ENCODE data around the gene KCNK3. TPM values are rescaled to one million over a fixed set of nuclear protein-coding genes. Genes with fewer than 3 reads are reported as not detected.

Gene KCNK3
- total RNA-seq, 2 donors from 2014 or later: 11.1 to 14.5 TPM

- DNase-seq (ENCODE audit: low spot score): no peak
- Histone ChIP-seq H3K9me3 (no peaks in the 10 kb centered on the region), H3K27me3 (replicated peaks; ENCODE audit: insufficient read depth) (no peaks in the 10 kb centered on the region), H3K4me3 (no peak overlapping the region), H3K4me1 (replicated peaks) (peaks cover 9% of the 10 kb centered on the region), H3K27ac (no peak overlapping the region), H3K36me3 (no peaks in the 10 kb centered on the region)
- 91% methylated on average over 10 of the region's 10 CpGs for WGBS
- intact Hi-C loops (cut with DNase I): no loop called here
- TF ChIP-seq CTCF (IDR thresholded peaks at IDR 0.05) (no peak), POLR2AphosphoS5 (IDR thresholded peaks at IDR 0.05) (no peak), POLR2A (IDR thresholded peaks at IDR 0.05) (no peak)
Measured at GRCh38 chr2:26763019-26763418, 70.5 kb downstream of the KCNK3 start.

GRCh38 chr2:26764078-26764887 lies 71.8 kb downstream of the KCNK3 start, which contains the start of gene SLC35F6:
Gene SLC35F6 (plus strand): TSS chr2:26764284. CDS start chr2:26764350, 66 bp downstream.
- intact Hi-C loops (cut with DNase I): no loop called here
- DNase-seq (ENCODE audit: low spot score): peak; percentile 73
- no peaks in the 10 kb centered on the region for H3K36me3 ChIP-seq
- peak in 1 of 4 experiments; percentile 24 for TF ChIP-seq CTCF (IDR thresholded peaks at IDR 0.05)
- peak; percentile 90 for TF ChIP-seq POLR2A (IDR thresholded peaks at IDR 0.05)
- TF ChIP-seq POLR2AphosphoS5 (IDR thresholded peaks at IDR 0.05): peak; percentile 75
- peak within 1 kb of the TSS; percentile 81 to 87 for H3K27ac ChIP-seq
- H3K9me3 ChIP-seq: no peaks in the 10 kb centered on the region
- 1% methylated on average over 68 of the region's 68 CpGs for WGBS
- H3K4me1 ChIP-seq (replicated peaks): peaks cover 15% of the 10 kb centered on the region
- no peaks in the 10 kb centered on the region for H3K27me3 ChIP-seq (replicated peaks; ENCODE audit: insufficient read depth)
- H3K4me3 ChIP-seq: peak within 1 kb of the TSS; percentile 65 to 92

- DNase-seq (ENCODE audit: low spot score): no peak
- Histone ChIP-seq H3K27ac (peak overlapping the region; percentile 81 to 87), H3K36me3 (no peaks in the 10 kb centered on the region), H3K4me1 (replicated peaks) (peaks cover 20% of the 10 kb centered on the region), H3K4me3 (peak overlapping the region; percentile 65 to 92), H3K9me3 (no peaks in the 10 kb centered on the region), H3K27me3 (replicated peaks; ENCODE audit: insufficient read depth) (no peaks in the 10 kb centered on the region)
- WGBS: 21% methylated on average over 3 of the region's 3 CpGs
- intact Hi-C loops (cut with DNase I): no loop called here
- TF ChIP-seq POLR2A (IDR thresholded peaks at IDR 0.05) (no peak), POLR2AphosphoS5 (IDR thresholded peaks at IDR 0.05) (no peak), CTCF (IDR thresholded peaks at IDR 0.05) (no peak)
Measured at GRCh38 chr2:26764906-26765305, 72.4 kb downstream of the KCNK3 start.

GRCh38 chr2:26765475-26766200 lies 73.1 kb downstream of the KCNK3 start:
- H3K4me1 ChIP-seq (replicated peaks): peaks cover 21% of the 10 kb centered on the region
- no peaks in the 10 kb centered on the region for H3K36me3 ChIP-seq
- H3K9me3 ChIP-seq: no peaks in the 10 kb centered on the region
- 75% methylated on average over 10 of the region's 10 CpGs for WGBS
- no peak for DNase-seq (ENCODE audit: low spot score)
- TF ChIP-seq POLR2A (IDR thresholded peaks at IDR 0.05): no peak
- TF ChIP-seq CTCF (IDR thresholded peaks at IDR 0.05): no peak
- TF ChIP-seq POLR2AphosphoS5 (IDR thresholded peaks at IDR 0.05): no peak
- H3K27ac ChIP-seq: peak overlapping the region; percentile 81 to 87
- H3K27me3 ChIP-seq (replicated peaks; ENCODE audit: insufficient read depth): no peaks in the 10 kb centered on the region
- H3K4me3 ChIP-seq: peak overlapping the region in 1 of 2 donors; percentile 65
- intact Hi-C loops (cut with DNase I): no loop called here
